NCI-H187 treated with DMSO at 0.1 percent for 48 hours (cell line): Measurements from ENCODE around the gene COLEC12.

Source experiments
- DNase-seq: peaks from one replicate; lab custom pipeline; 2025; lab: John Stamatoyannopoulos, UW

Gene COLEC12

DNA sequence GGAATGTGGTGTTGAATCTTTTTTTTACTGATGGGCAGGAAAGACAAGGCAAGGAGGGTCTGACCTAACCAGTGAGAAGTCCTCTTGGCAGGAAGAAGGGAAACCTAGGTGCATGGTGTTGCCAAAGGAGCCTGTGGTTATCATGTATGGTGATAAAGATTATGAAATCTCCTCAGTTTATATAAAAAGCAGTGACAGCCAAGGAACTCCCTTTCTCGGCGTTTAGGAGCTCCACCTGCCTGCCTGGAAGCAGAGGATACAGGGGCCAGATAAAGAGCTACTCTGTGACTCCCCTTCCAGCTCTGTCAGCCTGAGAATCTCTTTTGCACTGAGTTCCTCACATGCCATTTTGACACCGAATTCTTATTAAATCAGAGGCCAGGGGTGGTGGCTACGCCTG is 26.1 kb downstream of the COLEC12 start:
- DNase-seq, result no peak

DNA sequence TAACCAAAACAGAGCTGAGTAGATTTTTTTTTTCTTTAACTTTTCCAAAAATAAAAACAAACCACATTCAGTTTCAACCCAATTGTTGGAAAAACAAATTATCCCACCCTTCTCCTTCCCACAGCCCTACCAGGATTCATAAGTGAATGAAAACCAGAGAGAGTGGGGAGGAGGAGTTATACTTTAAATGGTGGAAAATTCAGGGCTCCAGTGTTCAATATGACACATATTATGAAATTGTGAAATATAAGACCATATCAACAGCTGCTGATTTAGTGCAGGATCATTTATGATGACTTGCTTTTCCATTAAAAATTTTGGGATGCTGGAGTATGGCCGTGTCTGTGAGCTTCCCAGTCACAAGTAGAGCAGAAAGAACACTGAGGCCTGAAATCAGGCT is 26.7 kb downstream of the COLEC12 start:
- DNase-seq, result no peak

DNA sequence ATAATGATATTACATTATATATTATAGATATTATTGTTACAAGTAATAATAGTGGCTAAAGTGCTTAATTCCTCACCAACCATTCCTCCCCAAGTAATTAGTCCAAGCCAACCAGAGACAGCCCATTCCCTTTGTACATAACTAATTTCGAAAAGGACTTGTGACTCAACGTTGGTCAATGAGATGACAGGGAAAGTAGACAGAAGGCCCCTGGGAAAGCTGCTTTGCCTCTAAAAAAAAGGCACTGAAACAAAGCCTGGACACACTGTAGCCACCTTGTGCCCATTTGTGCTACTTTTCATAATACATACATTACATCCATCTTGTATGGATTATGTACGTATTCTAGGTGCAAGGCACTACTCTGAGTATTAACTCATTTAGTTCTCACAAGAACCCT is 28.8 kb downstream of the COLEC12 start:
- DNase-seq, result no peak

DNA sequence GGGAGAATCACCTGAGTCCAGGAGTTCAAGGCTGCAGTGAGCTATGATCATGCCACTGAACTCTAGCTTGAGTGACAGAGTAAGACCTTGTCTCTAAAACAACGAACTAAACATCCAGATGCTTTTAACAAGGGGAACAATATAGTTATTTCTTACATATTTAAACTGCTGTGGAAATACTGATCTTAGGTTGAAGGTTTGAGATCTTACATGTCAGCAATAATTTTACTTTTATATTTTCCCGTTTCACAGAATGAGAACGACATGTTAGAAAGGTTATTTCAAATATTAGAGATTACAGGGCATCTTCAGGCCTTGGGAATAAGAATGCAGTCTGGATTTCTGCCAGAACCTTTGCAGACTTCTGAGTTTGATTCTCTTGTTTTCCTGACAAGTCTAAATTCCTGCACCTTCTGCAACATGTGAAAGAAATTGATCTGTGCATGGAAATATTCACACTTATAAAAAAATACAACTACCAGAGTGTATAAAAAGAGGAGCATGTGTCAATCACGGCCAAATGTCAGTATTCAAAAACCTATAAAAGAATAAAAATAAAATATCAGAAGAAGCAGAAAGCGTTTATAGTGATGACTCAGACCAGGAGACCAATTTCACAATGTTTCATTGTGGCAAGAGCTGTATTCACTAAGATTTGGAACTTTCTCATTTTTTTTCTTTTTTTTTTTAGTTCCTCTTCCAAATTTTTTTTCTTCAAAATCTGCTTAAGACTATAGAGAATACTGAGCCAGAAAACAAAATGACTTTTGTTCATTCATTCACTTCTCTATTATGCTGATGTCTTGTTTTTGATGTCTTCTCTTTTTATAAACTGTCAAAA is 29.6 kb downstream of the COLEC12 start:
- DNase-seq, result no peak

DNA sequence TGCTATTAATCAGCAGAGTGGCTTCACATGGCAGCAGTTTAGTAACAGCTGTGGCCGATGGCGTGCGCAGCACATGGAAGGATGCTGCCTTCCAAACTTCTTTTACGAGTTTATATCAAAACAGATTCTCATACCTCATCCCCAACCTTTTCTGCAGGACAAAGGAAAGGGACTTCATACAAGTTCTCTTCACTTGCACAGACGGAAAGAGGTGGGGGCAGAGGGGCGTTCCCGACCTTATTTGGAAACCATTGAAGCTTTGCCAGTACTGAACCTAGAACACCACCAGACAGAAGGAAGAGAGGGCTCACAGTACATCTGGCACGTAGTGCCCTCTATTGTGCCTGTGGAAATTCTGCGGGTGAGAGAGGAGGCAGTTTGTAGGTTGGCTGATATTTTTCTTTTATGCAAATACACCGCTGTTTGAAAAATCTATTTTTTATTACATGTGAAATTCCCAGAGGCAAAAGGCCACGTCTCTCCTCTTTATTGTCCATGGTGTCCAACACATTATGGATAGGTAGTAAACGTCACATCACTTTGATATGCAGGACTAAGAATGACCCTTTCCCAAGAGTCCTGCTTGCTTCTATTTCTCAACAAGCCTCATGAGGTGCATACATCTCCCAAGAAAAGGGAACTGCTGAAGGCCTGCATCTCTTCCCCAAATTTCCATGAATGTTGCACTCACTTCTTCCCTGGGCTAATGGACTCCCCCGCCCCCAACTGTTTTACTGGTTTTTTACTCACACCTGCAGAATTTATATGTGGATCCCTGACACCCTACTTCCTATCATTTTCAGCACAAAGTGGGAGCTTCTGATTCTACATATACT is 31.3 kb downstream of the COLEC12 start:
- no peak for DNase-seq

DNA sequence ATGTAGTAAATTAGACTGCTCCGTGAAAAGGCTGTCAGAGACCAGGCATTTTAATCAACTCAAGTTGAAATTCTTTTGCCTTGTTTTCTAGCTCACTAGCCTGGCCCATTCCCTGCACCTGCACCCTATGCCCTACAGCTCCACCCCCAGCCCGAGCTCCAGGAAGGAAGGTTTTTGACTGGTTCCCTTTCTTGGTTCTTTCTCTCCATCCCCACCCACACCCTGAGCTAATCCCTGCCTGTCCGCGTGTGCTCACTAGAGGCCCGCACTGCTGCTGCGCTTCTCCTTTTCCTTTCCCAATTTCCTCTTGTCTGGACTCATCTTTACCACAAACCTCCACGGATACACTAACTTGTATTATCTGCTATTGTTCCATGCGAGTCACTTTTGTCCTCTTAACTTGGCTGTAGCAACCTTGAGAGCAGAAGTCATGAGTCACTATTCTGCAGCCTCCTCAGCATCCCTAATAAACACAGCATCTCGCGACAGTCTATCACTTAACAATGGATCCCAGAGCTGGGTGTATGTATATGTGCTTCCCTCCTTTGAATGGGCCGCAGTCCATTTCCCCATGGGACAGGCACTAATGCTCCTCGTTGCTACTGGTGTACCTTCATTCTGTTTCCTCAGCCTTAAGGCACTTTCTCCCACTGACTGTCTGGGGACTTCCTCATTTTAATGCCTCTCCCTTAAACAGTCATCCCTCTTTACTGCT is 36.5 kb downstream of the COLEC12 start:
- no peak for DNase-seq

DNA sequence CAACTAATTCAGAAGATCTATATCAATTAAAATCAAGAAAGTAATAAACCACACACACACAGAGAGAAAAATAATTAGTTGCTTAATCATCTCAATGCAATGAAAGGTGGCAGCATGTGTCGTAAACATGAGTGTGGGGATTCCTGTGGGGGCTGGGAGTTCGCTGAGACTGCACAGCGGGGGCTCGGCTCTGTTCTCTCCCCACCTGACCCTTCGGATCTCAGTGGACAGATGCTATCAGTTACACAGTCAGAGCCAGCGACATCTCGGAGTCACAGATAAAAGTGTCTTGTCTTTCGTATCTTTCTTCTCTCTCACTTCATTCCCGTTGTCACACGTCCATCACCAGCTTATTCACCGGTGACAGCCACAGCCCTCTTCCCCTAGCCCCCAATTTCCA is 37.1 kb downstream of the COLEC12 start:
- DNase-seq, result no peak

DNA sequence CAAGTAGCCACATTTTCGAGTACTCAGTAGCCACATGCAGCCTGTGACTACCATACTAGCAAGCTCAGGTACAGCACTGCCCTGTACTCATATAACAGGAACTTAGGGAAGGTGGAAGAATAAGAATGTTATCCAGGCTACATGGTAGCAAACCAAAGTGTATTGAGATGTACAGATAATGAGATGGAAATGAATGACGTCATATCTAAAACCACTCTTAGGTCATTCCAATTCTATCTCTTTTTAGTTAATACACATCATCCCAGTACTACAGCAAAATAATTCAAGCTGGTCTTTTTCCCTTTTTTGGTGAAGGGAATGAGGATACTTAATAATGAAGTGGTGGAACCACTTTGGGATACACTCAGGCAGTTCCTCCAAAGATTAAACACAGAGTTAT is 38.7 kb downstream of the COLEC12 start:
- DNase-seq, result no peak

DNA sequence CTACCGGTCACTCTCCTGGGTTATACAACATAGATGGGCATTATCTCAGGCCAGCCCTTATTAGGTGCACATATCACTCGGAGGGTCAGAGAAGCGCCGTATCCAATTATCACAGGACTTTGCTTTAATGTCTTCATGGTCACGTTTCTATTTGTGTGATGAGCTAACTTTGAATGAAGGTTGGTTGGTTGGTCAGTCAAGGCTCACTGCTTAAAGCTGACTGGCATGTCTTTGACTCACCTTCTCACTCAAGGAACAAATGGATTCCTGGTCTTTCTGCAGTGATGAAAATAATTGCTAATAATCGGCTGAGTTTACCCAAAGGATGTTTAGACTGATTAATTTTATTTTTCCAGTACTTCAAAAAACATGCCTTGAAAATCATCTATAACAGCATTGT is 39.7 kb downstream of the COLEC12 start:
- DNase-seq, result no peak

DNA sequence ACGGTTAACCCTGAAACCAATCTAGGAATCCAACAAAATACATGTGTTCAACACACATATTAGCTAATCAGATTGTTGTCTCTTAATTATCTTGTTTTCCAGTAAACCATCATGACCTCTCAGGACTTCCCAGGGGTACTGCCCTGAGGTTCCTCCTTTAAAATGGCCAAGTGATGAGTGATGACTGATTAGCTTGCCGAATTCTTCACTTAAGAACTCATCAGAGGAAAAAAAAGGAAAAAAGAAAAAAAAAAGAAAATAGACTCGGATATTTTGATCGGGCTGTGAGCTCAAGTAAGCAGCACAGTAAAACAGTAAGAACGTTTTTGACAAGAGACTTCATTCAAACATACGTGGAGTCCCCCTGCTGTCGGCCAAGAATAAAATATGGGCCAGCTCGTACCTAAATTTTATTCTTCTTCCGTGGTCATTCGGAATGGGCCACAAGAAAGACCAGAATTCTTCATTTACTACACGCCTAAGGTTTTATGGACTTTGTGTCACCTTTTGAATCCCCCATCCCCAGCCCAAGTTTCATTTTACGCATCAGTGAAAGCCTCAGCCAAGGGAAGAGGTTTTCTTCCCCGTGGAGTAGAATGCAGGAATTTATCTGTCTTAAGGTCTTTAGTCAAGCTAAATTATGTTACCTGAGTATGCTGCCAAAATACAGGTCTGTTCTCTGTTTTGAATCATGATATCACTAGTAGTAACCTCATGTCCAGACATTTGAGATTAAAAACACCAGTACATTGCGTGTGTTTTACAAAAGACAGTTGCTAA is 40.5 kb downstream of the COLEC12 start:
- DNase-seq, result no peak

DNA sequence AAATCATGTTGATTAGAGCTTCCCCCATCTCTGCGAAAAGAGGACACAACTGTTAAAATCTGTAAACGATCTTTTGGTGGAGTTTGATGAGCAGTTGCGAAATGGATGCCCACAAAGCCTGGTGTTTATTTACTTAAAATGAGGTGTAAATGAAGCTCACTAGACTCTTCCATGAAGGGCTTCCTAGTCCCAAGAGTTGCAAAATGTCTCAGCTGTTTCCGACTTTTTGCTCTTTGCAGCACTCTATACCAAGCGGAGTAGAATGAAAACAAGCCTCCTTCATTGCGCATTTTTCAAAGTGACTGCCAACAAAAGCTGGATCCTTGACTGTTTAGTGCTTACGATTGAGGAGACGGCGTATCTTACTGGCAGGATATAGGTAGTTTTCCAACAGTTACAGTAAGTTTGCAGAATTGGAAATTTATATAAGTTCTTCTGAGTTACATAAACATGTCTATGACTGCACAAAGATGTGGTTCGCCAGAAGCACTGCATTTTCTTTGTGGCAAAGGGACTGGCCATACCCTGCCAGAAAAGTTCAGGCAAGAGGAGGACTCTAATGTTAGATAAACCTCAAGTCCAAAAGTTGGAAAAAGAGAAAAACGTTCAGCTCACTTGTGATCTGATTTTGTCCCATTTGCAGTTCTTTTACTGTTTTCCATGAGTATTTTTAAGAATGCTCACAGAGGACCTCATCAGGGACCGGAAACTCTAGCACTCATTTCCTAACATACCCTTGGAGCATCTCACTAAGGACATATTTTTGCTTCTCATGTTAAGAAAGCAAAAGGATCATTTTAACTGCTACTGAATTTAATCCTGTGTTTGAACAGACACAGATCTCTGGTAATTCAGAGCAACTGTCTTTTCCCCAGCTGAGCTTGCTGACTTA is 42.7 kb downstream of the COLEC12 start:
- no peak for DNase-seq

DNA sequence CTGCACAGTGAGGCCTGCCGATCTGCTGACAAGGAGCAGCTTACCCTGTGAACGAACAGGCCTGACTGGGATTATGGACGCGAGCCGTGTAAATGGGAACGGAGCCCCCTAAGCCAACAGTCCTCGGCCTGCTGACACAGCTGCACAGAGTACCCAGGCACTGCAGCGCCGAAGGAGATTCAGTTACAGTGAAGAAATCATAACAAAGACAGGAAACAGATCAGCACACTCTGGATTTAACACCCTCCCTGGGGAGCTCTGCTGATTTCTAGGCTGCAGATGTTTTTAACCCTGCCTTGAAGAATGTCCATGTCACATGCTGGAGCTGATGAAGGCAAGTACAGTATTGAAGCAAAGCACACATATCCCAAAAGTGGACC is 43.4 kb downstream of the COLEC12 start:
- DNase-seq, result no peak

DNA sequence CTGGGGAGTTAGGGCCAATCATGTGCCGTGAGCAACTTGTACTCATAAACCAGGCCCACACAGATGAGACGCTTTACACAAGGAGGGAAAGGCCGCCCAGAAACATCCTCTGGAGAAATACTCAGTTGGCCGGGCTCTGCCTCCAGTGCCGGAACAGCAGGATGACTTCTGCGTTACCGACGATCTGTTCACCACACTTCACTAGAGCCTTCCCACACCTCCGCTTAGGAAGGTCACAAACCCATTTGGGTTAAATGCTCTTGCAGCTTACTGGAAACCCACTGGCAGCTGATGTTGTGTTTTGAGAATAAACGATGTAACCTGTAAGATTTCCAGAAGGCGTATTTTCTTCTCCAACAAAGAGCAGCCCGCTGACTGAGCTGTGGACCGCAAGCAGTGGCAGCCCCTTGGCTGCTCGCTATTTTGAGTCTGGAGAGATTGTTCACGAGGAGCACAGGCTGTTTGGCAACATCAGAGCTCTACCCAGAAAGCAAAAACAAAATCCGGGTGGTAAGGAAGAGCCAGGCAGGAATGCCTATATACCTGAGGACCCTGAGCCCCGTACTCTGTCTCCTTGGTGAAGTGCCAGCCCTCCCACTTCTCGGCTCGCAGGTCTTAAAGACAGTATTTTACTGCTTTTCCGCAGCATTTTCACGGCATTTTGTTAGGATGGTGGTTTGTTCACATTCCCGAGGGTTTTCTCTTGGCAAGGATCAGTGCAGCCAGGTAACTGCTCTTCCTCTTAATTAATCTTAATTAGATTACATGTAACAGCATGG is 44.0 kb downstream of the COLEC12 start:
- DNase-seq, result no peak

DNA sequence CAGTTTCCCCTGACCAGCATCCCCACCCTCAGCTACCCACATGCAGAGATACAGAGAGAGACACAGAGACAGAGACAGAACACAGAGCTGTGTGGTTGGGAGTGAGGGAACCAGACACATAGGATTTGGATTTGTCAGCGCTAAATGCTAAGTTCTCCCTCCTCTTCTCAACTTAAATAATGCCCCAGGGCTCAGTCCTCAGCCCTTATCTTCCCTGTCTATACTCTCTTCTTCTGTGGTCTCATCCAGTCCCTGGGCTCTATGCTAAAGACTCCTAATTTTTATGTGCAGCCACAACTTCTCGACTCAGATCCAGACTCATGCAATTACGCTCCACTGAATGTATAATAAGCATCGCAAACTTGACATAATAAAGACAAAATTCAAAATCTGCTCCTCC is 47.1 kb downstream of the COLEC12 start:
- DNase-seq, result no peak

DNA sequence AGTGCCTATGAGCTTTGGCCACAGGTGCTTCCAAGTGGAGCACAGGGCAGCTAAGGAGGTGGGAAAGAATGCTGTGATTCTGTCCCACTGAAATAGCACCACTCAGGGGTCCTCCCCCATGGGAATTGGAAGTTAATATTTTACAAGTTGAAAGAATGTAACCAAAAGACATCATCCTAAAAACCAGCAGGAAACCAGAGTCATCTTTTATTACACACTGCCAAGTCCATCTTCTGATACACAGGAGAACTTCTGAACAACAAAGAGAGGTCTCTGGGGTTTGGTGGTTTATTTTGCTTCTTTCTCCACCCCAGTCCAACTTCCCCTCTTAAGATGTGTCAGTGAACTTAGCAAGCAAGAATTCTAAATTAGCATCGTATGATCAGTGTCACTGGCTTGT is 47.7 kb downstream of the COLEC12 start:
- DNase-seq, result no peak

DNA sequence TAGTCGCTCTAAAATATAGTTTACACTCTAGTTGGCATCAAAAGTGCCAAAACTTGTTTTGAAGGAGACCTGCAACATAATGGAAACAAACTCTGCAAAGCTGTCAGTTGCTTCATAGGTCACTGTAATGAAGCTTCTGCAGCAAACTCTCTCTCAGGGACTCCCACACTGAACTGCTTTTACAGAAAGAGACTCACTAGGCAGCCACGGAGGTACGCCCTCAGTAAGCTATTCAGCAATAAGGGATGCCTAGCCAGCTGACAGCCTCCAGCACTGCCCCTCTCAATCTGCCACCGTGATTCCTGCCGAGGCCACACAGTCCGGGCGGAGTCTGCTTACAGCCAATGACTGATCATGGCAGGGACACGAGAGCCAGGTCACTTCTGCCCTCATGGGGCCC is 51.1 kb downstream of the COLEC12 start:
- no peak for DNase-seq

DNA sequence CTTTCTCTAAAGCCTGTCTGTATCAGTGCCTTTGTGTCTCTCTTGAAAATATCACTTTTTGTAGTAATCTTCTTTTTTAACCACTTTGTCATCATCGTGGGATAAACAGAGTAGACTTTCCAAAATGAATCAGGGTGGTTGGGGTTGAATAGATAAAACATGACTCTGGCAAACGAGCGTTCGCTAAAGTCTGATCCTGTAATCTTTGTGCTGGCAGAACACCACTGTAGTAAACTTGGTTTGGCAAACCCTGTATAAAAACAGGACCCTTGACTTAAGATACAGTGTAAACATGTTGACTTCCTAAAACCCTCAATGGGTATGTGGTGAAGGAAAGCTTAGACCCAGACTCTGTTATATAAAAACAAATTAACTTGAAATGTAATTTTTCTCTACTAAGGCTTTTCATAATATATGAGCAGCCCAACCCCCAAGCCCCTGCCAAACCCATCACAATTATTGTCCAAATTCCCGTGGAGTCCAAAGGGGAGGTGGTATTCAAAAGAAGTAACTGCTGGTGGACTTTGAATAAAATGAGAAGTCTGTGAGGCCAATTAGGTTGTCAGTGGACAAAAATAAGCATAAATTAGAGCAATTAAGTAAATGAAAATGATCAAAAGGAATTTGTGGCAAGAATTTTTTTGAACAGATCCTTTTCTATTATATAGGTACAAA is 52.2 kb downstream of the COLEC12 start:
- no peak for DNase-seq

DNA sequence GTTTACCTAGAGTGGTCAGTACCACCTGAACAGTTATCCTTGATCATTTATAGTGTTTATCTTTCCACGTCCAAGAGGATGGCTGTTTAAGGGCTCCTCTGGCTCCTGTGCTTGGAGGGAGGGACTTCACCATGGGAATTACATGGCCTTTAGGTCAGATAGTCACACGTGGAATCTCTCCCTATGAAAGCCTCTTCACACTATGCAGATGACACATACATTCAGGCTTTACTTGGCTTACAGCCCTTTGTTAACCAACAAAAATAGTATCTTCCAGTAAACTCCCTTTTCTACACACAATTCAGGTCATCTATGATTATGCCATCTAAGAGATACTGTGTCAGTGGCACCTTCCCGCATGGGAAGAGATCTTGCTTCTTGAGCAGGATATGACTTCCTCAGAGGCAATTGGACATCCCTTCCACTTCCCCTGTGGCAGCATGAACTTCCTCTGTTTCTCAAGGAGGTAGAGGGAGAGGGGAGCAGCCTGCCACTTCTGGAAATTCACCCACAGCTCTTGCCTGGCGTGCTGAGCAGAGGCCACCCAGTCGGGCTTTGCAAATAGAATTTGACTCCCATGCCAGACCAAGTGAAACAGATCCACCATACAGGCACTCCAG is 53.5 kb downstream of the COLEC12 start:
- no peak for DNase-seq

DNA sequence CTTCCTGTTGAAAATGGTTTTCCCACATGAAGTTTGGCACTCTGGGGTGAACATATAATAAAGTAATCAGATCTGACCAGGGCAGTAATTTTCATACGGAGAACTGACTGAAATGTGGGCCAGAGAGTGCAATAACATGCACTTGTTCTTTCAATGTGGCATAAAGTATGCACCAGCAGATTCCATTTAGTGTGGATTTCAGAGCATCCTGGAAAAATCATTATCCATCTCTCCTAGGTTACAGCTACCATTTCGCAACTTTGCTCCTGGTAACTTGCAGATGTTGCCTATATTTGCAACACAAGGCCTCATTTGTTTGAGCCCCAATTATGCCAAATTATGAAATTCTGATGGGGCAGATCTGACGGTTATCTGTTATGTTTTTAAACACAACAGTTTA is 55.4 kb downstream of the COLEC12 start:
- no peak for DNase-seq
